ENCODE measurements around the gene DGKI.

The DGKI gene

GRCh38 chr7:137393570-137393969 is 453.2 kb downstream of the DGKI start:
- ChIA-PET CTCF (interaction anchor here (0.7 kb wide), 1 partner anchor 939 kb away, joined by 3 read pairs; no protein-coding TSS in a partner anchor), POLR2A (no interaction called here)
- TF ChIP-seq PKNOX1 (IDR thresholded peaks at IDR 0.05) = no peak
- no peak for TF ChIP-seq FOXK2 (IDR thresholded peaks at IDR 0.05)
- TF ChIP-seq ZNF384 (IDR thresholded peaks at IDR 0.05) = no peak
- TF ChIP-seq SUZ12 (IDR thresholded peaks at IDR 0.05) = no peak
- no peak for TF ChIP-seq ARNT (IDR thresholded peaks at IDR 0.05)
- DNase-seq (ENCODE audit: extremely low spot score) = no peak

GRCh38 chr7:137390076-137390475 is 456.7 kb downstream of the DGKI start:
- no peak for DNase-seq (ENCODE audit: extremely low spot score)
- TF ChIP-seq LEF1 (IDR thresholded peaks at IDR 0.05; ENCODE audit: borderline replicate concordance) = no peak
- no peak for TF ChIP-seq ARNT (IDR thresholded peaks at IDR 0.05)
- TF ChIP-seq PKNOX1 (IDR thresholded peaks at IDR 0.05) = no peak
- TF ChIP-seq ZNF384 (IDR thresholded peaks at IDR 0.05) = no peak
- no peak for TF ChIP-seq SP1 (IDR thresholded peaks at IDR 0.05)
- TF ChIP-seq ELF4 (IDR thresholded peaks at IDR 0.05) = no peak
- no peak for TF ChIP-seq FOXK2 (IDR thresholded peaks at IDR 0.05)
- no peak for TF ChIP-seq FOXA1 (IDR thresholded peaks at IDR 0.05)
- TF ChIP-seq L3MBTL2 (conservative IDR thresholded peaks at IDR 0.05) = no peak
- no peak for TF ChIP-seq CTBP1 (IDR thresholded peaks at IDR 0.05; ENCODE audit: borderline replicate concordance)
- TF ChIP-seq BHLHE40 (IDR thresholded peaks at IDR 0.05; ENCODE audit: borderline replicate concordance) = no peak
- ChIA-PET POLR2A (no interaction called here), CTCF (no interaction called here)

- no peak for DNase-seq (ENCODE audit: extremely low spot score)
- ChIA-PET CTCF (no interaction called here), POLR2A (no interaction called here)
- TF ChIP-seq NFRKB (IDR thresholded peaks at IDR 0.05) (no peak), PKNOX1 (IDR thresholded peaks at IDR 0.05) (no peak), FOXA1 (IDR thresholded peaks at IDR 0.05) (no peak), L3MBTL2 (conservative IDR thresholded peaks at IDR 0.05) (no peak), HDGF (IDR thresholded peaks at IDR 0.05; ENCODE audit: borderline replicate concordance) (no peak), ELF4 (IDR thresholded peaks at IDR 0.05) (no peak)
Measured at GRCh38 chr7:137388916-137389315, 457.9 kb downstream of the DGKI start.

- DNase-seq (ENCODE audit: extremely low spot score) = no peak
- ChIA-PET POLR2A (no interaction called here), CTCF (no interaction called here)
- TF ChIP-seq L3MBTL2 (conservative IDR thresholded peaks at IDR 0.05) (no peak), LEF1 (IDR thresholded peaks at IDR 0.05; ENCODE audit: borderline replicate concordance) (no peak), ARNT (IDR thresholded peaks at IDR 0.05) (no peak), ZNF384 (IDR thresholded peaks at IDR 0.05) (no peak), FOXK2 (IDR thresholded peaks at IDR 0.05) (no peak), BHLHE40 (IDR thresholded peaks at IDR 0.05; ENCODE audit: borderline replicate concordance) (no peak), FOXA1 (IDR thresholded peaks at IDR 0.05) (no peak), CTBP1 (IDR thresholded peaks at IDR 0.05; ENCODE audit: borderline replicate concordance) (no peak), SUZ12 (IDR thresholded peaks at IDR 0.05) (no peak), FOXM1 (IDR thresholded peaks at IDR 0.05; ENCODE audit: borderline replicate concordance) (no peak), TARDBP (IDR thresholded peaks at IDR 0.05) (no peak), NFRKB (IDR thresholded peaks at IDR 0.05) (no peak), ELF4 (IDR thresholded peaks at IDR 0.05) (no peak), PKNOX1 (IDR thresholded peaks at IDR 0.05) (no peak), HDGF (IDR thresholded peaks at IDR 0.05; ENCODE audit: borderline replicate concordance) (no peak), SP1 (IDR thresholded peaks at IDR 0.05) (no peak)
Measured at GRCh38 chr7:137386966-137387365, 459.8 kb downstream of the DGKI start.

- no peak for TF ChIP-seq FOXA1 (IDR thresholded peaks at IDR 0.05)
- TF ChIP-seq BHLHE40 (IDR thresholded peaks at IDR 0.05; ENCODE audit: borderline replicate concordance) = no peak
- TF ChIP-seq SUZ12 (IDR thresholded peaks at IDR 0.05) = no peak
- no peak for TF ChIP-seq ARNT (IDR thresholded peaks at IDR 0.05)
- TF ChIP-seq PKNOX1 (IDR thresholded peaks at IDR 0.05) = no peak
- no peak for TF ChIP-seq FOXK2 (IDR thresholded peaks at IDR 0.05)
- no peak for TF ChIP-seq SP1 (IDR thresholded peaks at IDR 0.05)
- no peak for TF ChIP-seq LEF1 (IDR thresholded peaks at IDR 0.05; ENCODE audit: borderline replicate concordance)
- TF ChIP-seq HDGF (IDR thresholded peaks at IDR 0.05; ENCODE audit: borderline replicate concordance) = no peak
- ChIA-PET POLR2A (no interaction called here), CTCF (no interaction called here)
- DNase-seq (ENCODE audit: extremely low spot score) = no peak
Measured at GRCh38 chr7:137381045-137381444, 465.7 kb downstream of the DGKI start.

GRCh38 chr7:137373507-137373906 is 473.3 kb downstream of the DGKI start:
- DNase-seq (ENCODE audit: extremely low spot score) = no peak
- POLR2A ChIA-PET = no interaction called here
- no peak for TF ChIP-seq ELF4 (IDR thresholded peaks at IDR 0.05)
- TF ChIP-seq ARNT (IDR thresholded peaks at IDR 0.05) = no peak
- TF ChIP-seq PKNOX1 (IDR thresholded peaks at IDR 0.05) = no peak
- no peak for TF ChIP-seq SP1 (IDR thresholded peaks at IDR 0.05)
- no peak for TF ChIP-seq NFRKB (IDR thresholded peaks at IDR 0.05)
- TF ChIP-seq HDGF (IDR thresholded peaks at IDR 0.05; ENCODE audit: borderline replicate concordance) = no peak
- TF ChIP-seq BHLHE40 (IDR thresholded peaks at IDR 0.05; ENCODE audit: borderline replicate concordance) = no peak
- no peak for TF ChIP-seq L3MBTL2 (conservative IDR thresholded peaks at IDR 0.05)
- TF ChIP-seq FOXK2 (IDR thresholded peaks at IDR 0.05) = no peak
- no peak for TF ChIP-seq CTBP1 (IDR thresholded peaks at IDR 0.05; ENCODE audit: borderline replicate concordance)
- TF ChIP-seq SUZ12 (IDR thresholded peaks at IDR 0.05) = no peak
- CTCF ChIA-PET = no interaction called here
